ENCODE measurements around the gene SASS6. TPM values are rescaled to one million over a fixed set of nuclear protein-coding genes. Genes with fewer than 3 reads are reported as not detected.

Gene SASS6
- total and polyA plus RNA-seq, 2 donors (not counting 3 experiments of a cell fraction or from before 2014, with no cell fraction given): 0.44 to 7.3 TPM

GRCh38 chr1:100045206-100045605, 87.5 kb downstream of the SASS6 start:
- peaks cover 6% of the 10 kb centered on the region for H3K4me1 ChIP-seq (ENCODE audit: control insufficient read depth, extremely low read depth, insufficient read depth, low read length)
- H3K4me2 ChIP-seq (ENCODE audit: insufficient read depth, low read length): no peak overlapping the region
- peaks cover 100% of the 10 kb centered on the region for H3K79me2 ChIP-seq (ENCODE audit: control insufficient read depth, insufficient read depth, low read length)
- DNase-seq (ENCODE audit: low read depth, low spot score) (no peak), FAIRE-seq (no peak)
- dilution Hi-C loops (cut with MboI; ENCODE audit: extremely low pct_ligation_motif_present, low sequenced_read_pairs) (no loop called here), intact Hi-C loops (cut with micrococcal nuclease) (no loop called here)
- no peak overlapping the region for H2AFZ ChIP-seq (ENCODE audit: low read depth, low read length)
- H3K9me1 ChIP-seq (replicated peaks; ENCODE audit: control insufficient read depth, extremely low read depth, insufficient read depth, low read length): no peaks in the 10 kb centered on the region
- H3K4me3 ChIP-seq (replicated peaks in 1 of 3; ENCODE audit: insufficient read depth in 1 of 3, low read depth in 1 of 3, low read length in 3 of 3): no peak overlapping the region
- BruUV-seq (replicated peaks): no TSS peak
- peaks cover 4% of the 10 kb centered on the region for H4K20me1 ChIP-seq (replicated peaks; ENCODE audit: control insufficient read depth, extremely low read depth, insufficient read depth, low read length)
- CTCF ChIA-PET: no interaction called here
- TF ChIP-seq POLR2AphosphoS5 (IDR thresholded peaks at IDR 0.05; ENCODE audit: insufficient read depth, low read depth, low read length): no peak
- TF ChIP-seq EZH2 (IDR thresholded peaks at IDR 0.05; ENCODE audit: borderline replicate concordance, low read depth, low read length, severe bottlenecking): no peak
- TF ChIP-seq POLR2A (IDR thresholded peaks at IDR 0.05; ENCODE audit: low read depth, low read length): no peak
- no peak for TF ChIP-seq JUN (IDR thresholded peaks at IDR 0.05; ENCODE audit: borderline replicate concordance, insufficient read depth, insufficient read length, low read depth)
- TF ChIP-seq GATA2 (IDR thresholded peaks at IDR 0.05; ENCODE audit: insufficient read depth, insufficient read length, low read depth, low read length): no peak
- no peak for TF ChIP-seq CTCF (IDR thresholded peaks at IDR 0.05; ENCODE audit: extremely low read depth in 1 of 2, insufficient read depth in 1 of 2, low read depth in 1 of 2, low read length in 2 of 2)
- no peak for TF ChIP-seq MYC (IDR thresholded peaks at IDR 0.05; ENCODE audit: low read depth, low read length)
- TF ChIP-seq MAX (IDR thresholded peaks at IDR 0.05; ENCODE audit: insufficient read depth, insufficient read length): no peak
- no peak for TF ChIP-seq FOS (IDR thresholded peaks at IDR 0.05; ENCODE audit: borderline replicate concordance, insufficient read depth, low read length)
- POLR2A ChIA-PET: no interaction called here
- no peaks in the 10 kb centered on the region for H3K9me3 ChIP-seq (replicated peaks; ENCODE audit: control insufficient read depth, insufficient read depth, low read length)
- H3K9ac ChIP-seq (replicated peaks; ENCODE audit: extremely low read depth, insufficient read depth, low read length): no peak overlapping the region
- H3K27ac ChIP-seq (ENCODE audit: insufficient read depth, low read depth, low read length): no peak overlapping the region
- H3K36me3 ChIP-seq (ENCODE audit: control insufficient read depth in 2 of 2, extremely low read depth in 1 of 2, insufficient read depth in 2 of 2, low read length in 2 of 2): peaks cover 0 to 3% of the 10 kb centered on the region in 2 experiments
- H3K27me3 ChIP-seq (ENCODE audit: control insufficient read depth in 2 of 2, insufficient read depth in 2 of 2, low read length in 2 of 2): no peaks in the 10 kb centered on the region
